ENCODE measurements around the gene PGLYRP3.

The PGLYRP3 gene

DNA sequence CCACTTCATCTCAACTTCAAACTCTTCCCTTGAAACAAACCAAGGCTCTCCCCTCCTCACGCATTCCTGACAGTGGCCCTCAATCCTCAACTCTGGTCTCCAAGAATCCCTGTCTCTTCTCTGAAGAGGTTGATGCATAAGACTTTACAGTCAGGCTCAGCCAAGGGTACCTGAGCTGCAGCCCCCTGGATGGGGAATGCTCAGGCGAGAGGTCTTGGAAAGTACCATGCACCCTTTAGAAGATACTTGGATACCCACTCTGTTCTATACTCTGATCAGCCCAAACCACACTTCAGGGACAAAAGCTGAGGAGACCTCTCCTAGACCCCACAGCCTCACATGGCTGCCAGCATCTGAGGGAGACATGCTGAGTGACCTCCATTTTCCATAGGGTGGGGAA lies 536 bp upstream of the PGLYRP3 start:
- FAIRE-seq: no peak

DNA sequence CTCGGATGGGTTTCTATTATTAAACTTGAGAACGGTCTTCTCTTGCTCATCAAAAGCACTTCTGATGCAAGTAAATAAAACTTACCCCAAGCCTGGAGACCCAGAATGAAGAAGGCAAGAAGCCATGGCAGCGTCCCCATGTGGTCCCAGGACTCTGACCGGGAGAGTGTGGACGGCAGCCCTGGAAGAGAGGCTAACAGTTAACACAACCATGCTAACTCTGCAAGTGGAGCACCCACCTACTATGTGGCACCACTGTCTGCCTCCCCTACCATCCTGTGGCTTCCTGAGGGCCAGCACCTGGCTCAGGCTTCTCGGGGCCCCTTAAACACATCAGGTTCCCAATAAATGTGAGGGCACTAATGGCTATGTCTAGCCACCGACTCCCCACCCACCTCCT lies 2.2 kb downstream of the PGLYRP3 start:
- FAIRE-seq: no peak

DNA sequence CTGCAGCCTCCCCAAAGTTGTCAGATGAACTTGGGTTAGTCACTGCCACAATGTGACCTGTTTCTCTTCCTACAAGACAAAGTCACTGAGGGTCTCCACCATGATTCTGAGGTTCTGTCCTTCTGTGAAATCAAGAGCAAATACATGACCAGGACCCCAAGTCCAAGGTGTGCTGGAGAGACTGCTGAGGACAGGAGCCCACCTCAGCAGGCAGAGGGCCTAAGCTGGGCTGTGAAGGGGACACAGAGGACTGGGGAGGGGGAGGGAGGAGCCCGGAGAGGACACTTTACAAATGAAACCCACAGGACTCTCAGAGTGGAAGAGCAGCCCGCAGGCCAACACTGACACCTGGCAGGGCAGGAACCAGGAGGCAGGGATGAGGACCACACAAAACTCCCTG lies 3.3 kb downstream of the PGLYRP3 start:
- no peak for FAIRE-seq

DNA sequence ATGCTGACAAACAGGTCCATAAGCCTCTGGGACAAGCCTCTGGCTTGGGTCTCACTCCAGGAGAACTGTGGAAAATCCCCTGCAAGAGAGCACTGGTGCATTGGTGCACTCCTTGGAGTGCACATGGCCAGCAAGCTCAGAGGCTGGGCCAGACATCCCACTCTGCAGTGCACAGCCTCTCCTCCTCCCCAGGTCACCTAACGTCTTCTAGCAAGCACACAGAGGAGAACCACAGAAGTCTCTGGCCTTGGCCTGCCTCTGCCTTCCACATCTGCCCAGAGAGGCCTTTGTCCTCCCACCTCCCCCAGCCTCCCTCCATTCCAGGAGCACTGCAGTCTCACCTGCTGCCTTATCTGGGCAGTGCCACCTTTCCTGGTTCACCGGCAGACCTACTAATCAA lies 4.2 kb downstream of the PGLYRP3 start:
- no peak for FAIRE-seq

DNA sequence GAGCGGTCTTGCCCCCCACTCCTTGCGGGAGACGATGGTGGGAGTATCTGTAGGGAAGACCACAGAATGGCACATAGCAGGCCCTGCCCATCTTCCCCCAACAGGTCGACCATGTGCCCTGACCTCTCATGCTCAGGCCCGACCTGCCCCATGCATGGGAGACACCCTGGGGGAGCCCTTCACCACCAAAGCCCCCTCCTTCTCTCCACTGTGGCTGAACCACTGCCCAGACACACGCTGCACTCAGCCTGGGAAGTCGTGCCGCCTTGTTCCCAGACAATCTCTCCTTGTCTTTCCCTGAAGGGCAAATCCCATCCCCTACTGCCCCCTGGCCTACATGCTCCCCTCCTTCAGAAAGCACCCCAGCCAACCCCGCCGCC lies 5.5 kb downstream of the PGLYRP3 start:
- no peak for FAIRE-seq

DNA sequence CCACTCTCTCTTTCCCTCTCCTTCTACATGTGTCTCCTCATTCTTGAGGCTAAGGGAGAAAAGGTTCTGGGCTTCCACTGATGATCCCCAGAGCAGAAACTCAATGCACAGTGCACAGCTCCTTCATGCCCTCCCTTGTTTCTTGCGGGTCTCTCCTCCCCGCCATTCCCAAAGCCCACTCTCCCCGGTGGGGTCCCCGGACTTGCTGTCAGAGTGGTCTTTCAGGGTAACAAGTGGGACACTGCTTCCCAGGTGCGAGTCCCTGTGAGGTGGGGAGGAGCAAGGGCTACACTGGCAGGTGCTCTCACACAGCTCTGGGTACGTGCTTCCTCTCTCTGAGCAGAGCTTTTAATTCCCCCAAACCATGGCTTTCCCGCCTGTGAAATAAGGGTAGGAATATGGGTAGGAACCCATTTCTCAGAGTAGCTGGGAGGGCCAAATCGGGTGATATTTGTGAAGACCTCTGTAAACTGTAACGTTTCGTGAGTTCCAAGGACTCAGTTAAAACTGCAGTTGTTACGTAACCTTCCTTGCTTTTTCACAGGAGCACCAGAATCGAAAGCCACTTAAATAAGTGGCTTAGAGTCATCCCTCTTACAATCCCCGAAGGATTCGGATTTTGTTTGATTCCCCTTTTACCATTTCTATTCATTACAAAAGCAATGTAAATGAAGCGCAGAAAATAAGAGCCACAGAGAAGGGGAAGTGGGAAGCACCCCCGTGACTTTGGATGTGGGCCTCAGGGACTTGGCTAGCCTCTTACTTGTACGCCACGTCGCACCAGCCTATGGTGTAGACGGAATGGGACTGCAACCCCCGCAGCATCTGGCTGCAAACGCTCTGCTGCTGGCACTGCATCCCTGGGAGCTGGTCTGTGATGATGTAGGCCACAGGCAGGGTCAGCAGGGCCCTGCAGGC lies 6.2 kb downstream of the PGLYRP3 start:
- FAIRE-seq: no peak

DNA sequence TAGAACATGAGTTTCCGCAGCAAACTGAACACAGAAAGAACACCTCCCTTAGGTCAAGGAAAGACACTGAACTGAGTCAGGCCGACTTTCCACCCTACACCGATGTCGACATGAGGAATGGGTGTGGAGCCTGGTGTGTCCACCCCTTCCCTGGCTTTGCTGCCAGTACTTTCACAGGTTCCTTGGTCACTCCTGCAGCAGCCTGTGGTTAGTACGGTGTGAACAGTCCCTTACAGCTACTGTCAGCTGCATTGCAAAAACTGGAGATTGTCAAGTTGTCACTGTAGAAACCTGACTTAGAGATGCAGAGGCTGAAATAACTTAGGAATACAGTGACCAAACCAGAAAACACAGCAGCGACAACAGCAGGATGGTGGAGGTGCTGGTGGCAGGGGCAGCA lies 7.1 kb downstream of the PGLYRP3 start:
- FAIRE-seq: no peak

DNA sequence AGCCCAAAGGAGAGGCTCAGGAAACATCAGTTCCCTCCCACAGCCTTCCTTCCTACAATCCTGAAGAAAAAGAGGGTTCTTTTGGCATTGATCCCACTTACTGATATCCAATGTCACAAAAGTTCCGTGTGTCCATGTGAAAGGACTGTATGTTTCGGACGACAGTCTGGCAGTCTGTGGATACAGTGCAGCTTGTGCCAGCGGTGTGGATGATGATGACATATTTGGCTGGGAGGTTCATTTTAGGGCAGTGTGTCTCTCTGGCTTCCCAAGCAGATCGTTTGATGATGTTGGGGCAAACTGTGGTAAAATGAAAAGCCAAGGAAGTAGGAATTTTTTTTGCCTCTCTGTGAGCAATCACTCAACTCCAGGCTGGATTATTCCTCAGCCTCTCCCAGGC lies 10.4 kb downstream of the PGLYRP3 start:
- FAIRE-seq: no peak

DNA sequence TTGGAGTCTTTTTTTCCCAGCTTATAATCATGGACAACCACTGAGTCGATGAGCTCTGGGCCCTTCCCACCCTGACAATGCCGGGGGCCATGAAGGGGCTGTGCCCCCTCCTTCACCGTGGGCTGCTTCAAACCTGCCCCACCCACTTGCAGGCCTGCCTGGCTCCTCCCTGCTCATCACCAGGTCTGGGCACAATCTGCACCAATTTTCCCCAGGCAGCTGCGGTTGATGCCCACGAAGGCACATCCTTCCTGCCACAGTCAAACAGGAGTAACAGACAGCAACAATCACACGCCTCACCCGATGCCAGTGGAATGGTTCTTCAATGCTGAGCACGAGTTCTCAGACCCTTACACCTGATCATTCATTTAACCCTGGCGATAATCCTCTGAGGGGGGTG lies 18.9 kb downstream of the PGLYRP3 start:
- FAIRE-seq: no peak

DNA sequence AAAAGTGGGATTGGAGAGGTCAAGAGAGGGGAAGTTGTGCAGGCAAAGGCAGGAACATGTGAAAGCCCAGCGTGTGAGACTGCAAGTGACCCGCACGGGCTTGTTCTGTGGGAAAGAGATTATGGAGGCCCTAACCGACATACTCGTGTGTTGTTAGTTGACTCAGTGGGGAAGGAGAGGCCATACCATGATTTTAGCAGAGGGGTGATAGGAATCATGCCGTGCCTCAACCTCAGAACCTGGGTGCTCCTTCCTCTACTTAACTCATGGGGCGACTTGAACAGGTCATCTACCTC lies 19.3 kb downstream of the PGLYRP3 start:
- no peak for FAIRE-seq

DNA sequence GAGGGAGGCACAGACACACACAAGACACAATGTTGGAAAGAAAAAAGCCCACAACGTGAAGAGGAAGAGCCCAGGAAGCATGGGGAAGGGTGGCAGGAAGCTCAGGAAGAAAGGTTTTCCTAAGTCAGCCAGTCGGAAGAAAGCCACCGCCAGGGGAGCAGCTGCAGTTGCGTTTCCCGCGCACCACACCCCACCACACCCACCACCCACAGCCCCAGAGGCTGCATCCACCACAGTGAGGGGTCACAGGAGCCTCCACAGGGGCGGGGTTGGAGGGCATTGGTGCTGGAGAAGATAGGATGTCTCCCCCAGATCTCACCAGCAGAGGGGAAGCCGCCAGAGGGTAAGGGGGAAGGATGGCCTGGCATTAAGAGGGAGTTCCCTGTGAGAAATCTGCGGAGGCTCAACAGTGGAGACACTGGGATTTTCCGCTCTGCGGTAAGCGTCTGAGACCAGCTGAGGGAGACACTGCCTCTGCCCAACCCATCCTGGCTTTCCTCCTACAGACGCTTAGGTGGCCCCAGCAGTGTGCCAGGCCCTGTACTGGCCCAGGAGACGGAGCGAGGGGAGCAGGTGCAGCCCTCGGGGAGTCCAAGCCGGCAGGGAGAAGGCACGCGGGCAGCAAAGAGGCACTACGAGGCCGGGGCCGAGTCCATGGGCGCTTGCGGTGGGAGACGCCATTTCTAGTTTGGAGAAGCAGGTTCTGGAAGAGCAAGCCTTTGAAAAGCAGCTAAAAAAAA lies 19.8 kb downstream of the PGLYRP3 start:
- no peak for FAIRE-seq

DNA sequence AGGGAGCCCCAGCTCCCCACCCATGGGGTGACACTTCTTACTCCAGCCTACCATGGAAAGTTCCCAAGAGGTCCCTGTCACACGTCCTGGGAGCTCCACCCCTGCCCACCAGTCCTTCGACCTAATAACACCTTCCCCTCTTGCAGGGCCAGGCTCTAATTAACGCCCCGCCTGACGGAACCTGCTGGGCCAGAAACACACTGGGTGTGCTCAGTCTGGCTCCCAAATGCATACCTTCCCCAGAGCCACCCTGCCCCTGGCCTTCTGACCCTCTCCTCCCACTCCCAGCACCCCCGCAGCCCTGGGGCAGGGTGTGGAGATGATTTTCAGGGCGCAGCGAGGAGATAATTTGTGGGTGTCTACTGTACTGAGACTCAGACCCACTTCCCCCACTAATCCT lies 20.6 kb downstream of the PGLYRP3 start:
- no peak for FAIRE-seq

DNA sequence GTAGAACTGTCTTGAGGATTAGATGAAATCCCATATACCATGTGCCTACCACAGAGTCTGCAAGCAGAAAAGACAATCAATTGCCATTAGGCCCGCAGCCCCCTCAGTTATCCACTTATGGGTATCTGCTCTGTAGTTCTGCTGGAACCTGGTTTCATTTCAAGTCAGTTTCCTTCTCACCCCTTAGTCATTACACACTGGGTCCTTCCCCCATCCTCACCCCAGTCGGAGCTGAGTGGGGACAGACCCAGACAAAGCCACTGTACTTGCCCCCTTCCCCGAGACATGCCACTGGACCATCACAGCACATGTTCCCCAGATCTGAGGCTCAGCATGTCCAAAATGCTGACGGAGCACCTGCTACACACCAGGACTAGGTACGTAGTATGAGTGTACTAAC lies 21.2 kb downstream of the PGLYRP3 start:
- no peak for FAIRE-seq

DNA sequence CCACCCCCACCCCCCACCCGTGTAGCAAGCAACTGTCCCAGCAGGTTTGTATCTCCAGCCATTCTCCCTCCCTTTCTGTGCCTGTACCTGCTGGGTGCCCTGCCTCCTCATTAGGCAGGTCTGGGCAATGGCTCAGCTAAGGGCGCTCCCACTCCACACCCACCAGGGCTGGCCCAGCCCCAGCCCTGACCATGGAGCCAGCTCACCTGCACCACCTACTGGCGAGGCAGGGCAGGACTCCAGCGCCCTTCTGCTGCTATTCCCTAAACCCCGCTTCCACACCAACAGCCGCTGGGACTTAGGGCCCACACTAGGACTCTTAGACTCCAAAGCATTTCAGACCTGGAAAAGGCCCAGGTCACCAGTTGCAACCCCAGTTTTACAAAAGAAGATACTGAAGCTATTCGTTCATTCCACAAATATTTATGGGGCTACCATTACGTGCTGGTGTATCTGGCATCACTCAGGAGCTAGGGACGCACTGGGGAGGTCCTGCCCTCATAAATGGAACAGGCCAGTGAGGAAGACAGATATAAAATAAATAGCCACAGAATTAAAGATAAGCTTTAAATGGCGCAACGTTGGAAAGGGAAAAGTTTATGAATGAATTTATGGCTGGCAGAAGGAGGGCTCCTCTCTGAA lies 24.0 kb downstream of the PGLYRP3 start:
- FAIRE-seq: no peak

DNA sequence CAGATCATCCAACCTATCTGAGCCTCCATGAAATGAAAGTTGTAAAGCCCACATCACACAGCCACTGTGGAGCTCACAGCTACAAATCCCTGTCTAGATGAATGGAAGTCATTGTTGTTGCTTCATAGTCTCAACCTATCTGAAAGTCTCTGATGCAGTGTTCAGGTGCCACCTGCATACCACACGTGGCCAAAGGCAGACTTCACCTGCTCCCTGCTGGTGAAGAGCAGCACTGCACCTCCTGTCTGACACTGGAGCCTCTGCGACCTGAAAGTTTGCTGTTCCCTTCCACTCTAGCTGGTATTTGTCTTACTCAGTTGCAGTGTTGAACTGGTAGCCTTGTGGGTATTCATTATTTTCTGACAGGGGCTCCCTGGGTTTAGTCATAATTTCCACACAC lies 34.9 kb downstream of the PGLYRP3 start:
- FAIRE-seq: no peak

DNA sequence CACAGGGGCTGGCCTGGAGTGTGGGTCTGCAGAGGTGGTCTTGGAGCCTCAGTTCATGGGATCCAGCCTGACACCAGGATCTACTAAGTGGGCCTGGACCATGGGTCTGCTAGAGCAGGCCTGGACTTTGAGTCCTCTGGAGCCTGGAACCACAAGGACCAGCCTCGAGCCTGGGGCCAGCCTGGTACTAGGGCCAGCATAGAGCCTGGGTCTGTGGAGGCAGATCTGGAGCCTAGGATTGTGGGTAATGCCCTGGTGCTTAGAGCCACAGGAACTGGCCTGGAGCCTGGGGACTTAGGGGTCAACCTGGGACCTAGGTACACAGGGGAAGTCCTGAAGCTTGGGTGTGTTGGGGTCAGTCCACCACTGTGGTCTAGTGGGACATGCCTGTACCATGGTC lies 40.6 kb downstream of the PGLYRP3 start:
- no peak for FAIRE-seq

DNA sequence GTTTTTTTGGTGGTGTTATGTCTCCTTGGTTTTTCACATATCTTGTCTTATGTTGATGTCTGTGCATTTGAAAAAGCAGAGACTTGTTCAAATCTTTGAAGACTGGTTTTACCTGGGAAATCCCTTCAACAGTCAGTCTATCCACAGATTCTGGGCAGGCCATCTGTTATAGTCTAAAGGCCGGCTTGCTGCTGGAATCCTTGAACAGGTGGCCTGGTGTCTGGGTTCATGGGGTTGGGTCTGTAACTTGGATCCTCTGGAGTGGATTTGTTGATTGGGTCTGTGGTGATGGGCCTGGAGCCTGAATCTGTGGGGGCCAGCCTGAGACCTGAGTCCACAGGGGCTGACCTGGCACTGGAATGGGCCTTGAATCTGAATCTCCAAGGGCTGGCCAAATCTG lies 41.0 kb downstream of the PGLYRP3 start:
- no peak for FAIRE-seq

DNA sequence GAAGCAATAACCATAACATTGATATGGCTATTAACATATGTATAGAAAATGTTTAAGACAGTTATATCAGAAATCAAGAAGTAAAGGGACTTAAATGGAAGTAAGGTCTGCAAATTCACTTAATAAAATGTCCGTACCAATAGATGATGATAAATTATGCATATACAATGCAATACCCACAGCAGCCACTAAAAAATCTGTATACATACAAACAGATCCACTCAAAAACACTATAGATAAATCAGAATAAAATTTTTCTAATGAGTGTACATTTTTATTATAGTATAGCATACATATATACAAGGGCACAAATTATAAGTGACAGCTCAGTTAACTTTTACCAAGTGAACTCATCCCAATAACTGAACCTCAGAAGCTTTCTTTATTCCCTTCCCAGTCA lies 47.3 kb downstream of the PGLYRP3 start:
- peak; percentile 5 for FAIRE-seq

DNA sequence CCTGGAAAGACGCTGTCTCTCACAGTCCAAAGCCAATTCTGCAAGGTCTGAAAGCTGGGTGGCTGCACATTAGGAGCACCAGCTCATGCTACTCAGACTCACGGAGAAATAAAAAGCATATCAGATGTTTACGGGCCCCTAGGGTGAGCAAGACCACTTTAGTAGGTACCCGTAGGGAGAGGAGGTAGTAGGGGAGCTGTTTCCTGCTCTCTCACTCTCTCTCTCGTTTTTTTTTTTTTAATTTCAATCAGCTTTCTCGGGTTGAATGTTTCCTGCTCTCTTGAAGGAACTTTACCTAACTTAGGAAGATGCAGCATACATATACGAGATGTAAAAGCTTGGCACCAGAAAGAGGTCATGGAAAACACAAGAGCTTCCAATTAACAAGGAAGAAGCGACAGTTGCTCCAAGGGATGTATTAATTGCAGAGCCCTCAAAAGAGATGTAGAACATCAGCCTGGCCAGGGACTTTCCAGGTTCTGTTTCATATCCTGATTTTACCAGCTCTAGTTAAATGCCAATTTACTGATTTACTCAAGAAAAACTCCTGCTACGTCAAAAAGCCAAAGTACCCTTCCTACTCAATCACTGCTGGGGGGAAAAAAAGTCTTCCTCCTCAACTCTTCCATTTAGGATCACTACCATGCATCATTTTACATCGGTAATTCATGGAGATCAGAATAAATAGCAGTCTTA lies 50.1 kb downstream of the PGLYRP3 start:
- FAIRE-seq: no peak

DNA sequence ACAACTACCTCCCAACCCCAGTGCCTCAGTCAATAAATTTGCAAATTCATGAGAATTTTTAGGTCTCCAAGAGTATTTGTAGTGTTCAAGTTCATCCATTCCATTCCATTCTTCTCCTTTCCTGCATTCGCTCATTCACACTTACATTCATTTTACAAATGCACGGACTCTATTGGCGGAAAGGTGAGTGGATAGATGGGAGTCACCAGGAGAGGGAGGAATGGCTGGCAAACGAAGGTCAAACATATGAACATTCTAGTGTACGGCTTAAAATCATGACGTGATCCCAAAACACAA lies 50.7 kb downstream of the PGLYRP3 start:
- no peak for FAIRE-seq

DNA sequence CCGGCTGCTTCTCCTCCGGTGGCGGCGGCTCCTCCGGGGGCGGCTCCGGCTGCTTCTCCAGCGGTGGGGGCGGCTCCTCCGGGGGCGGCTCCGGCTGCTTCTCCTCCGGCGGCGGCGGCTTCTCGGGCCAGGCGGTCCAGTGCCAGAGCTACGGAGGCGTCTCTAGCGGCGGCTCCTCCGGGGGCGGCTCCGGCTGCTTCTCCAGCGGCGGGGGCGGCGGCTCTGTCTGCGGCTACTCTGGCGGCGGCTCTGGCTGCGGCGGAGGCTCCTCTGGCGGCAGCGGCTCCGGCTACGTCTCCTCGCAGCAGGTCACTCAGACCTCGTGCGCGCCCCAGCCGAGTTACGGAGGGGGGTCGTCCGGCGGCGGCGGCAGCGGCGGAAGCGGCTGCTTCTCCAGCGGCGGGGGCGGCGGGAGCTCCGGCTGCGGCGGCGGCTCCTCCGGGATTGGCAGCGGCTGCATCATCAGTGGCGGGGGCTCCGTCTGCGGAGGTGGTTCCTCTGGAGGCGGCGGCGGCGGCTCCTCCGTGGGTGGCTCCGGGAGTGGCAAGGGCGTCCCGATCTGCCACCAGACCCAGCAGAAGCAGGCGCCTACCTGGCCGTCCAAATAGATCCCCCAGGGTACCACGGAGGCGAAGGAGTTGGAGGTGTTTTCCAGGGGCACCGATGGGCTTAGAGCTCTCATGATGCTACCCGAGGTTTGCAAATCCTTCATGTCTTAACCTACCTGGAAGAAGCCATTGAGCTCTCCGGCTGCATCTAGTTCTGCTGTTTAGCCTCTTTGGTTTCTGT lies 51.3 kb downstream of the PGLYRP3 start:
- FAIRE-seq: no peak

DNA sequence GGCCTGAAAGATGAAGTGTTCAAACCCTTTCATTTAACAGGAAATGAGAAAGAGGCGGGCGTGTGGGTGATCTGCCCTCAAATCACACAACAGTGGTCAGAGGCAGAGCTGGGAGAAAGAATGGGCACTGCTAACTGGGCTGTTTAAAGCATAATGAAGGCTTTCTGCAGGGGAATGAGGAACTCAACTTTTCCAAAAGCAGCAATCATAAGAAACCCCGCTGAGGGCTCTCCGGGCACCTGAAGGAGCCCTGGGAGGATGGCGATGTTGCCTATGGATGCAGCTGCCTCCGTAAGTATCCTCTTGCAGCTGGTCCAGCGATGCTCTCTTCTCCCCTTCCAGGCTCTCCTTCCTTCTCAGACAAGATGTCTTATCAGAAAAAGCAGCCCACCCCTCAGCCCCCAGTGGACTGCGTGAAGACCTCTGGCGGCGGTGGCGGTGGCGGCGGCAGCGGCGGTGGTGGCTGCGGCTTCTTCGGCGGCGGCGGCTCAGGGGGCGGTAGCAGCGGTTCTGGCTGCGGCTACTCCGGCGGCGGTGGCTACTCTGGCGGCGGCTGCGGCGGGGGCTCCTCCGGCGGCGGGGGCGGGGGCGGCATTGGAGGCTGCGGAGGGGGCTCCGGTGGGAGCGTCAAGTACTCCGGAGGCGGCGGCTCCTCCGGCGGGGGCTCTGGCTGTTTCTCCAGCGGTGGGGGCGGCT lies 52.0 kb downstream of the PGLYRP3 start:
- FAIRE-seq: no peak

Data from colon (tissue), 2 donors.